HG03039 (cell line): Measurements from ENCODE around the gene SLC29A4.
"Not testable (repeated sequence)": the region's sequence is repeated elsewhere in the genome, so short reads cannot be mapped to it uniquely, and the experiment has no call there.

Experiments used
- ATAC-seq: cut with Tn5 transposase; IDR thresholded peaks from one replicate; pipeline ENCODE4 v1.9.1; 2021; ENCODE audit warnings: mild to moderate bottlenecking, moderate library complexity; ENCODE audit not compliant: unreplicated experiment

Gene SLC29A4

DNA sequence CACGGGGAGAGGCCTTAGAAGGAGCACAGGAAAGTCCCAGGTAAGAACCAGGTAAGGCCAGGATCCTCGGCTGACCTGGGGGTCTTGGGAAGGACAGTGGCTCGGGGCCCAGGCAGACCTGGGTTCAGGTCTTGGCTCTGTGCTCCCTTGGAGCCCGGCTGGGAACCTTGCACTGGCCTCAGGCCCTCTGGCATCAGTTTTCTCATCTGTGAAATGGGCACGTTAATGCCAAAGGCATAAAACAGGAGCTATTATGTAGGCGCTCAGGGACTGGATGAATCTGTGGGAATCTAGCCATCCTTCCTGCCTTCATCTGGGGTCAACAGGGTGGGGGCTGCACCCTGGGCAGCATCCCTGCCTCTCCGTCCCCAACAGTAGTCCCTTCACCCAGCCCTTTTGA lies 8.3 kb upstream of the SLC29A4 start:
- no peak for ATAC-seq

DNA sequence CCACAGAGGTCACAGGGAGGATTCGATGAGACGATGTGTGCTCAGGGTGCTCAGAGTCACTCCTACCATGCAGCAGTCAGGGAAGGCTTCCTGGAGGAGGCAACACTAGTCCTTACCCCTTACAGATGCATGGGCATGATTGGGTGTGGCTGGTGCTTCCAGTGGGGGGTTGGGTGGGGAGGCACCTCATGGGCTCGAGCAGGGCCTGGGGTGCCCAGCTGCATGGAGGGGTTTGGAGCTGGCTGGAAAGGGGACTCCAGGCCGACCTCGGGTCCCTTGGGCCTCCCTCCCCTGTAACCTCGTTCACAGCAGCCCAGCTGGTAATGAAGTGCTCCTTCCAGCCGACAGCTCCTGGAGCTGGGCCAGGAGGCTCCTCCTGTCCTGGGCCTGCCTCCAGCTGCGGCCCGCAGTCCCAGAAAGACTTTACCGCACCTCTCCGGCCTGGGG lies 7.7 kb upstream of the SLC29A4 start:
- ATAC-seq: not testable (repeated sequence)

GRCh38 chr7:5275510-5275909 lies 7.2 kb upstream of the SLC29A4 start:
- ATAC-seq: not testable (repeated sequence)

GRCh38 chr7:5276123-5276522 lies 6.6 kb upstream of the SLC29A4 start:
- not testable (repeated sequence) for ATAC-seq

DNA sequence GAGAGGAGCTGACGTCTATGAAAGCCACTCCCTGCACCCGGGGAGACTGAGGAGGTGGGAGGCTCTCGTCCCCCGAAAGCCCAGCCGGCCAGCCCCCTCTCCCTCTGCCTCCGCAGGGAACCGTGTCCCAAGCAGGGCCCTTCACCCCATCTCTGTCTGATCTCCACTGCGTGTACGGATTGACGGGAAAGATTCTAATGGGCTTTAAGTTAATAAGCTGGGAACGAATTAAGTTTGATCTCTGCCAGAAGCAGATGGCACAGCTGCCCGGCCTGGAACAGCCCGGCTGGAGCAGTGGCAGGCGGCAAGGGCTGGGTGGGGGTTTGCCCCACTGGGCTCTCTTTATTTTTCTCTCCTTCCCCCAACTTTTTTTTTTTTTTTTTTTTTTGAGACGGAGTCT lies 6.1 kb upstream of the SLC29A4 start:
- no peak for ATAC-seq

GRCh38 chr7:5278766-5279165 lies 4.0 kb upstream of the SLC29A4 start:
- ATAC-seq: no peak

GRCh38 chr7:5279734-5280133 lies 3.0 kb upstream of the SLC29A4 start:
- ATAC-seq: no peak

DNA sequence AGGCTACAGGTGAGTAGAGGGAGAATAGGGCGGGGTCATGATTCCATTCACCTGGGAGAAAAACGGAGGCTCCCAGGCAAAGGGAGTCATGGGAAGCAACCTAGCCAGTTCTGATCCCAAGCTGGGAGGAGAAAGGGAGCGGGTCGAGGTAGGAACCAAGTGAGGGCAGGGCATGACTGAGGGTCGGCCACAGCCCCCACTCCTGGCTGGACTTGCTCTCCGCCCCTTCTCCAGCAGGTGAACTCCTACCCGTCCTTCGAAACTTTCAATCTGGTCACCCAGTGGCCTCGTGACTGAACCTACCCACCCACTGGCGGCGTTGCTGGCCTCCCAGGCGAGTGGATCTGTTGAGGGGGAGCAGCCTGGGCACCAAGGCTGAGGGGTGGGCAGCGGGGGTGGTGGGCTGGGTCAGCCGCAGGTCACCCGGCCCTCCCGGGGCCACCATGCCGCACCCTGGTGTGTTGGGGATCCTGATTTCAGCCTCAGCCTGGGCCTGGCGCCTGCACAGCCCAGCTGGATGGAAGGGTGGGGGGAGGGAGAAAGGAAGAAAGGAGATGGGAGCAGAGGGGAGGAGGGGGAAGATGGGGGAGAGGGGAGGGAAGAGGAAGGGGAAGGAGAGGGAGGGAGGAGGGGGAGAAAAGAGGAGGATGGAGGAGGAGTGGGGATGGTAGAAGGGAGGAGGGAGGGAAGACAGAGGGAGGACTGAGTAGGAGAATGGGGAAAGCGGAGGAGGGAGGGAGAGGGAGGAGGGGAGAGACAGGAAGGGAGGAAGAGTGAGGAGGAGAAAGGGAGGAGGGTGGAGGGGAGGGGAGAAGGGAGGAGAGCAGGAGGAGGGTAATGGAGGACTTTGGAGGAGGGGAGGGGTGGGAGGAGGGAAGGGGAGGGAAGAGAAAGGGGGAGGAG lies 894 bp upstream of the SLC29A4 start:
- not testable (repeated sequence) for ATAC-seq

GRCh38 chr7:5283421-5284303 lies 919 bp downstream of the SLC29A4 start:
- no peak for ATAC-seq

- ATAC-seq: no peak
Measured at GRCh38 chr7:5284304-5285281, 1.9 kb downstream of the SLC29A4 start.

DNA sequence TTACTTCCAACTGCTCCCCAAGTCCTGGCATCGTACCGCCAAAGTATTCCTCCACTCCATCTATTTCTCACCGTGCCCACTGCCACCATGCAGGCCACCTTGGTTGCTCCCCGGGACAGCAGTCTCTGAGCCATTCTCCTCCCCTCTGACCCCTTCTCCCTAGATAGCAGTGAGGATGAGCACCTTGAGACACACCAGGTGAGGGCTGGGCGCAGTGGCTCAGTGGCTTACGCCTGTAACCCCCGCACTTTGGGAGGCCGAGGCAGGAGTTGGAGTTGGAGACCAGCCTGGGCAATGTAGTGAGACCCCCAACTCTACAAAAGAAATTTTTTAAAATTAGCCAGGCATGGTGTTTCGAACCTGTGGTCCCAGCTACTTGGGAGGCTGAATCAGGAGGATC lies 4.2 kb downstream of the SLC29A4 start:
- ATAC-seq: no peak

GRCh38 chr7:5287373-5287772 lies 4.6 kb downstream of the SLC29A4 start:
- not testable (repeated sequence) for ATAC-seq

DNA sequence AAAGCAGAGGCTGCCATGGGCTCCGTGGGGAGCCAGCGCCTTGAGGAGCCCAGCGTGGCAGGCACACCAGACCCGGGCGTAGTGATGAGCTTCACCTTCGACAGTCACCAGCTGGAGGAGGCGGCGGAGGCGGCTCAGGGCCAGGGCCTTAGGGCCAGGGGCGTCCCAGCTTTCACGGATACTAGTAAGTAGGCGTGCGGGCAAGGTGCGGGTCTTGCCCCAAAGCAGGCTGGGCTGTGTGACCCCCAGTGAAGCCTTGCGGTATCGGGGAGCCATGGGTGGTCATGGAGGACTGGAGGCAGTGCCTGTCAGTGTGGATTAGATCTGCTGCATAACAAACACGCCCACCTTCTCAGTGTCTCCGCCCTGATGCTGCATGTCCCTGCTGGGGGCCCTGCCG lies 5.1 kb downstream of the SLC29A4 start:
- ATAC-seq: no peak

DNA sequence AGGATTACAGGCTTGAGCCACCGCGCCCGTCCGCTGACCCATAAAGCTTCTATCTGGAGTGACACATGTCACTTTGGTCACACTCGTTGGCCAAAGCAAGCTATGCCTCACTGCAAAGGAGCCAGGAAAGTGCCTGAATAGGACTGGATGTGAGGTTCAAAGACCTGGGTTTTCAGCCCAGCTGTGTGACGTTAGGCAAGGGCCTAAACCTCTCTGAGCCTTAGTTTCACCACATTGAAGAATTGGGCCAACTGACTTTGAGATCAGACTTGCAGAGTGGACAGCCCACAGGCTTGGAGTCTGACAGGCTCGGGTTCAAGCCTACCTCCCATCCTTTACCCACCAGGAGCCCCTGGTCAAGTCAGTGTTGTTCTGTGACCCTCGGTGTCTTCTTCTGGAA lies 5.8 kb downstream of the SLC29A4 start:
- not testable (repeated sequence) for ATAC-seq

- ATAC-seq: no peak
Measured at GRCh38 chr7:5289355-5289754, 6.6 kb downstream of the SLC29A4 start.

GRCh38 chr7:5291301-5291700 lies 8.6 kb downstream of the SLC29A4 start:
- no peak for ATAC-seq

- not testable (repeated sequence) for ATAC-seq
Measured at GRCh38 chr7:5291711-5292335, 9.1 kb downstream of the SLC29A4 start.

DNA sequence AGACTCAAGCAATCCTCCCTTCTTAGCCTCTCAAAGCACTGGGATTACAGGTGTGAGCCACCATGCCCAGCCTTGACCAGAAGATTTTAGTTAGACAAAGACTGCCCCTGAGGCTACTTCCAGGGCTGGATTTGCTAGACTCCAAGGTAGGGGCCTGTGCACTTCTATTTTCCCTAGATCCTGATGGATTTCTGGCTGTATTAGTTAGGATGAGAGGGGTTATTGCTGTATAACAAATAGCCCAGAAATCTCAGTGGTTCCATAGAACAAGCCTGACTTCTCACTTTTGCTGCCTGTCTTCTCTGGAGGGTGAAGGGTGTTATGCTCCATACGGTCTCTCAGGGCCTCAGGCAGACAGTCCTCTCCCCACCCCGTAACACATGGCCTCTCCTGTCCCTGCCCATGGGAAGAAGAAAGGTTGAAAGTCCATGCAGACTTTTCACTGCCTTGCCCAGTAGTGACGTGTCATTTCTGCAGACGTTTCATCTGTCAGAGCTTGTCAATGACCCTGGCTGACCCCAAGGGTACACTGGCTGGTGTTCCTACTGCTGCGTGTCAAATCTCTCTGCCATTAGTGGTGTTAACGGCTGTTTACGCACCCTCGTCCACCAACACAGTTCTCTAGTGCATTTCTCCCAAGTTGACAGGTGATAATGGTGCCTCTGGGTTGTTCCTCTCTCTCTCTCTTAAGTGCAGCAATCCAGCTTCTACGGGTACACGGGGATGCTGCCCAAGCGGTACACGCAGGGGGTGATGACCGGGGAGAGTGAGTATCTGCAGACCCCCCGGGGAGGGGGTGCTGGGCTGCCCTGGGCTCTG lies 11.6 kb downstream of the SLC29A4 start:
- ATAC-seq: no peak
